Endometrial microvascular endothelial cells (primary cell): ENCODE results near the gene NELL1. TPM values are rescaled to one million over a fixed set of nuclear protein-coding genes. Genes with fewer than 3 reads are reported as not detected.

Experiments
- in situ Hi-C: cut with HindIII; loops from 2 replicates; pipeline ENCODE4 v1.10.0; 2017; ENCODE audit warnings: low sequenced_read_pairs, low pct_unique_long_range_greater_than_20kb; ENCODE audit errors: inconsistent ontology term
- total RNA-seq: library from RNA; depleted of rRNA; stranded (reverse); fragments of >200 nt; gene quantifications from one replicate; pipeline ENCODE4 v1.2.3, GENCODE V29; 2015; ENCODE audit errors: inconsistent ontology term

NELL1 gene
- total RNA-seq, 1 donor from 2014 or later = not detected

DNA sequence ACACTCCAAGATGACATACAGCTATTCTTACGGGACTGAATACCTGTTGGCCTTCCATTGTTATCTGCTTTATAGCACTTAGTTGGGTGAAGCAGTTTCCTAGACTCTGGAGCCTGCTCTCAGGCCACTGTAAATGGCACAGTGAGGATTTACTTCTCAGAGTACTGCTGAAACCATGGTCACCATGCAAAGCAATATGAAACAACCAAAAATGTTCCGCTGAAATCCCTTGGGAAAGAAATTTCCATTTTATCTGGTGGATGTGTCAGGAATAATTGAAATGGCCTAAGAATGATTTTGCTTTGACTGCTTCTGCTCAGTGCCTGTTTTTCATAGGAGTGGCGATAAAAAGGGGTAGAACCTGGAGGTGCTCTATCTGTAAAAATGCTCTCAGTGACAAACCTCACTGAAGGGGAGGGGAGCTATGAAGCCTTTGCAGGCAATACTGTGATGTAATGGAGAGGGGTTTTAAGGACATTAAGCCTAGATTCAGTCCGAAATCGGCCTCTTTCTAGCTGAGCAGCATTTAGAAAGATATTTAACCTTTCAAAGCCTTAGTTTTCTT, 871.9 kb downstream of the NELL1 start:
- in situ Hi-C loops = no loop called here

DNA sequence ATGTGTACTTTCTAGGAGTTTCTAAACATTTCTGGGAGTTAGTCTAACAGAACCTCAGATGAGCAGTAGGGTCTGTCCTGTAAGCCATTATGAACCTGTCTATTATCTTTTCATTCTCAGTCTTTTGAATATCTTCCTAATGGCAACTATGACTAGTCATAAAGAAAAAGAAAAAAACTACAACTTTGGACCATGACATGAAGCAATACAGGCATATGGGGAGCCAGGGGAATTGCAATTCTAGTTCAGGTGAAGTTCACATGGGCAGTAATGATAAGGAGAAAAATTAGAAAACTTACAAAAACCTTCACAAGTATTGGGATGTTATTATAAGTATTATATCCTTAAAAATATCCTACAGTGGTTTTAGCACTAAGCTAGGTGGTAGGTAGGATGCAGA, 874.5 kb downstream of the NELL1 start:
- in situ Hi-C loops = no loop called here

- in situ Hi-C loops = no loop called here
These were observed 876.3 kb downstream of the NELL1 start for GRCh38 chr11:21545699-21546098.

GRCh38 chr11:21546703-21547102, 877.3 kb downstream of the NELL1 start:
- in situ Hi-C loops = no loop called here

DNA sequence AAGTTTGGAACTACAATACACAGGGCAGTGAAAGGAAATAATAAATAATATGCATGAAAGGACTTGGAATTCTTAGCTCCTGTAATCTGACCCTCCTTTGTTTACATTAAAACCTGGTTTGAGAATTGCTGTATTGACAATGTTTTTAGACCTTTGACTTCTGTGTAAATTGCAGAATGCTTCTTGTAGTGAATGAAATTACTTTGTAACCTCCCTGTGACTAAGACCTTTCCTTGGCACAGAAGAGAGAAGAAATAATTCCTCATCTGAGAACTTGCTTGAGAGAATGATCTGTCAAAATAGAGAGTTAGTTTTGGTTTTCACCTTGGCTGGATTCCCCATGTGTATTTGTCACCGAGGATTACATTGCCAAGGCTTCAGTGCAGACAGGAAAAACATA, 883.5 kb downstream of the NELL1 start:
- in situ Hi-C loops = no loop called here

GRCh38 chr11:21553795-21554194, 884.4 kb downstream of the NELL1 start:
- in situ Hi-C loops = no loop called here

- in situ Hi-C loops = no loop called here
These were observed 884.9 kb downstream of the NELL1 start for GRCh38 chr11:21554284-21554683.

- in situ Hi-C loops = no loop called here
These were observed 887.5 kb downstream of the NELL1 start for GRCh38 chr11:21556926-21557325.

DNA sequence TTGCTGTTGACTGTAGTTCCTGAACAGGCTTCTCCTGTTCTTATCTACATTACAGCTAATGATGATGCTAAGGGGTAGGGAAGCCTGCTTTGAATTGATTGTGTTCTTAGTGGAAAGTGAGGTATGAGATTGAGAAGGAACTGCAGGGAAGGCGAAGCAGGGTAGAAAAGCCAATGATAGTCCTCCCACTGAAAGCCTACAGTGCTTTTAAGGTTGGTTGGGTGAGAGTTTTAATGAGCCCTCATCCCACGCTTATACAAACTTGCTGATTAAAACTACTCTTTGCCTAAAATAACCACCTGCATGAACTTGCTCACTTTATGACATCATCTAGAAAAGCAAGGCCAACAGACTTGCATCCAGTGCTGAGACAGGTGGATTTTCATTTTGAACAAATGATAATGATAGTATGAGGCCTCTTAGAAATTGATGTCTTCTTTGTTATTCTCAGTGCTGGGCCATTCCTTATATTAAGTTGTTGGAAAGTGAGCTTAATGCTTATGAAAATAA, 891.1 kb downstream of the NELL1 start:
- in situ Hi-C loops = no loop called here

DNA sequence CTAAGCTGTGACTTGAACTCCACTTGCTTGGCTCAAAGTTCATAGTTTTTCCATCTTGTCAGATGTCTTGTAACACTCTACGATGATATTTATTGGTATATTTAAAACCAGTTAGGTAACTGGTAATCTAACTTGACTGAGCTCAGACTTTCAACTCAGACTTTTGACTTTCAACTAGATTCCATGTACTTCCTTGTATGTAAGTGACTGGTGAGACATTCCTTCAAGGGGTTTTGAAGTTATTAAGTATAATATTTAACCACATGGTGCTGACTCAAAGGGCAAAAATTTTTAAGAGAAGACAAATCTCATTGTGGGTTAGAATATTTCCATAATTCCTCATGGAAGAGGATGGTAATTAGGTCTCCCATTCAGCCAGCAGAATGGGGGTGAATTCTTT, 892.2 kb downstream of the NELL1 start:
- in situ Hi-C loops = no loop called here

- in situ Hi-C loops = no loop called here
These were observed 894.7 kb downstream of the NELL1 start for GRCh38 chr11:21564095-21564494.

GRCh38 chr11:21564833-21565682, 895.7 kb downstream of the NELL1 start:
- in situ Hi-C loops = no loop called here

DNA sequence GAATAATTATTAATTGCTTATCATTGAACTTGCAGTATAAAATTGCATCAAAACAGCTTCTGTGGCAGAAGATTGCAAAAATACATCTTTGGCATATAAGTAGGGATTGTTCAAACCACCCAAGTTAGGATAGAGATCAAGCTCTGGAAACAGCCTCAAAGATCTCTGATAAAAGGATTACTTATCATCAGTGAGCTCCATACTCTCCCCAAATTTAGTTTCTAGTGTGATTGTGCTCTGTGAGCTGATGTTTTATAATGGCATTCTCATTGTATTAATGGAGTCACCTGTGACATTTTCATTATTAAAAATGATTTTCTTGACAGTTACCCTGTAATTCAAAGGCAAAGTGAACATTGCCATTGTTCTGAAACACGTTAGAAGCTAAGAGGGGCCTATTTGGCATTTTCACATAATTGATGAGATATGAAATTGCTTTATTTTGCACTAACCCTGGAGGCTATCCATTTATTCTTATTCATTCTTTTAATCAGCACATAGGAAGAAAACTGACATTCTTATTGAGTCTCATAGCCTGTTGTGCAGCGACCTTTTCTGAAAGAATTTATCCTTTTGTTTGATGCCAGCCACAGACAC, 897.2 kb downstream of the NELL1 start:
- in situ Hi-C loops = no loop called here

GRCh38 chr11:21567645-21568290, 898.4 kb downstream of the NELL1 start:
- in situ Hi-C loops = no loop called here

GRCh38 chr11:21572210-21572609, 902.8 kb downstream of the NELL1 start:
- in situ Hi-C loops = no loop called here

DNA sequence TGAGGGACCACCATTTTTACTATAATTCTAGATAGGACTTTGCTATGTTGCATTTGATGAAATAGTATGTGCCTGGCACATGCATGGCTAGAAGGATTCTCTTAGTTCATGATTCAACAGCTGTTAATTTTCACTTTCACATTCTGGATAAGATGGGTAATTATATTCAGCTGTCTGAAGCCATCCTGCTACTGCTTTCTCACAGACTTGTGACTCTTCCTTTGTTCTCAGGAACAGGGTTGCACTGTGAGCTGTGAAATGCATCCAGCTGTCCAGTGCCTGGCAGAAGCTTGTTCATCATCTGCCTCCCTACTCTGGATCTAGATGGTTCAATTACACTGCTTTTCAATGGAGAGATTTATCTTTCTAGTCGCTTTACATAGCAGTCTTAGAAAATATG, 913.4 kb downstream of the NELL1 start:
- in situ Hi-C loops = no loop called here

- in situ Hi-C loops = no loop called here
These were observed 919.4 kb downstream of the NELL1 start for GRCh38 chr11:21588754-21589153.

DNA sequence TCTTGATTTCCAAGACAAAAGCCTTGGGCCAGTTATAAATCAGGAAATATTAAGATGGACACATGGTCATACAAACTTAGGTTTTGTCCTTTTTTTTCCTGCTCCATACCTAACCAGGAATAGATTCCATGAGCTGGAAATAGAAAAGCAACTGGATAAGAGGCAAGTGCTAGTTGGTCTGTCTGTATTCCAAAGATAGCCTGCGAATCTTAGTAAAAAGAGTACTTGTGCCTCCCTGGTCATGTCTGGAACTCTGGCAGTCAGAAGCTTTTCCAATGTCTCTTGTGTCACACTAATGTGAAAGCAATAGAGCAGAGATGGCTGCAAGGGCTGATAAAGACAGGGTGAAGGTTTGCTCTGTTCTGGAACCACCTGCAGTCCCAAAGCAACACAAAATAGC, 933.3 kb downstream of the NELL1 start:
- in situ Hi-C loops = no loop called here

DNA sequence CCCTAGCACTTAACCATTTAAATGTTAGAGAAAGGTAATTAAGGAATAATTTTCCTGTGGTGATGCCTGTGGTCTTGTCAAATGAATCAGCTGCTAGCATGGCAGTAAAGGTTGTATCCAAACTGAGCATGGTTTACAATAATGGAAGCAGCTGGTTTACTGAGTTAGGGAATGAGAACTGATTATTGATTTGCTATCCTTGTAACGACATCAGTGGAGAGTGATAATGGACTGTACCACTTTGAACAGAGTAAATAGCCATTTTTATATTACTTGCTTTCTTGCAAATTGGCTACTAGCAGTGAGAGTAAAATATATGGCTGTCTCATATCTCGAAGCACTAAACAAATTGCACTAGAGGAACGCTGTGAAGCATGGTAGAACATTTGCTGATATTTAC, 934.5 kb downstream of the NELL1 start:
- in situ Hi-C loops = no loop called here

DNA sequence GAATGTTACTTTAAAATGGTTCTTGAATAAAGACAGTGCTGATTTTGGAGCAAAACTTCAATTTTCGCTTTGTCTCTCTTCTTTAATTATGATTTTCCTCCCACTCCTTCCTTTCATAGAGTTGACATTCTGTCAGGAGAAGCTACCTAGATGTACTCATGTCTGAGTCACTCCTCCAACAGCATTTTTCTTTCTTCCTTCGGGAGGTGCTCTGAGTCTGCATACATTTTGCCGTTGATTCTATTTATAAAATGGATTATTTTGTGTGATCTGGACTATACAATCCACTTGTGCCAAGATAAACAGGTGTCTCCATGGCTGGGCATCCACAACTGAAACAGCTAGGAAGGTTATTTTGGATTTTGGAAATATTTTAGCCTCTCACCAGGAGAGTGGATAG, 935.2 kb downstream of the NELL1 start:
- in situ Hi-C loops = no loop called here
